Left ventricle myocardium superior (tissue), 1 donor: ENCODE measurements around the gene HERC4. TPM values are rescaled to one million over a fixed set of nuclear protein-coding genes. Genes with fewer than 3 reads are reported as not detected.

Experiments used
- ATAC-seq: fragments of 200-7000 bp; cut with Tn5 transposase; one replicate; pipeline ENCODE4 v1.9.1; 2020; ENCODE audit warnings: mild to moderate bottlenecking, moderate library complexity
- DNase-seq: peaks from one replicate; pipeline ENCODE4 v3.0.0-alpha.2; 2020
- intact Hi-C: fragments of 100-400 bp; cut with micrococcal nuclease; formaldehyde crosslinking; loops from one replicate; pipeline ENCODE4 v1.11.0; 2022
- long read RNA-seq: library from polyadenylated mRNA; unstranded; transcript quantifications from one replicate; pipeline ENCODE4 v2.0.0, GENCODE V29; 2021
- total RNA-seq: library from RNA; stranded (reverse); fragmentation: NEBNext Ultra II Directional; extraction: Animal tissue kit (Norgen Biotek cat#: 25700); gene quantifications from one replicate; pipeline ENCODE4 v1.2.1, GENCODE V29; 2021
- donor health status: DM: no; HTN: yes; CAD: no; lungs with severe emphysema.

HERC4 gene
- 28.3 TPM for total RNA-seq
- long read RNA-seq, full-length matches to known transcripts, result 33 of 49 reads
- long read RNA-seq, partial matches to known transcripts, result 4 of 49 reads
- long read RNA-seq, other reads (novel, unspliced or antisense), result 12 of 49 reads

GRCh38 chr10:68074775-68075549 lies at the start of gene HERC4:
HERC4 (minus strand) TSS chr10:68075283; CDS start chr10:68073108, 2,175 bp downstream.
- ATAC-seq, result peak; percentile 99
- intact Hi-C loops, result no loop called here
- DNase-seq, result peak; percentile 96

GRCh38 chr10:68124718-68125117 lies 49.6 kb upstream of the HERC4 start:
- DNase-seq (no peak), ATAC-seq (peak; percentile 32)
- intact Hi-C loops, result no loop called here

GRCh38 chr10:68121852-68122251 lies 46.8 kb upstream of the HERC4 start:
- intact Hi-C loops, result no loop called here
- ATAC-seq, result peak; percentile 33
- no peak for DNase-seq

- no peak for DNase-seq
- peak; percentile 38 for ATAC-seq
- intact Hi-C loops, result no loop called here
Measured at GRCh38 chr10:68121020-68121743, 46.1 kb upstream of the HERC4 start.

- intact Hi-C loops, result no loop called here
- DNase-seq (no peak), ATAC-seq (no peak)
Measured at GRCh38 chr10:68118657-68119056, 43.6 kb upstream of the HERC4 start.

- ATAC-seq, result no peak
- intact Hi-C loops, result no loop called here
- no peak for DNase-seq
Measured at GRCh38 chr10:68112837-68113236, 37.8 kb upstream of the HERC4 start.

- intact Hi-C loops, result no loop called here
- ATAC-seq (peak; percentile 75), DNase-seq (peak; percentile 42)
Measured at GRCh38 chr10:68111584-68111983, 36.5 kb upstream of the HERC4 start.

GRCh38 chr10:68110027-68110426 lies 34.9 kb upstream of the HERC4 start:
- peak; percentile 66 for ATAC-seq
- no peak for DNase-seq
- intact Hi-C loops, result no loop called here

- intact Hi-C loops, result no loop called here
- DNase-seq (peak; percentile 45), ATAC-seq (peak; percentile 91)
Measured at GRCh38 chr10:68109331-68109730, 34.2 kb upstream of the HERC4 start, which contains the start of gene MYPN. MYPN (plus strand) TSS chr10:68109488; CDS start chr10:68121439, 11,951 bp downstream.

GRCh38 chr10:68108653-68109052 lies 33.6 kb upstream of the HERC4 start:
- no peak for DNase-seq
- intact Hi-C loops, result no loop called here
- no peak for ATAC-seq

- ATAC-seq (no peak), DNase-seq (no peak)
- intact Hi-C loops, result no loop called here
Measured at GRCh38 chr10:68108051-68108450, 33.0 kb upstream of the HERC4 start.

GRCh38 chr10:68107651-68108050 lies 32.6 kb upstream of the HERC4 start:
- no peak for ATAC-seq
- no peak for DNase-seq
- intact Hi-C loops, result no loop called here

- ATAC-seq (no peak), DNase-seq (no peak)
- intact Hi-C loops, result no loop called here
Measured at GRCh38 chr10:68106656-68107055, 31.6 kb upstream of the HERC4 start.

- ATAC-seq, result no peak
- intact Hi-C loops, result no loop called here
- no peak for DNase-seq
Measured at GRCh38 chr10:68105820-68106219, 30.7 kb upstream of the HERC4 start.

- DNase-seq (no peak), ATAC-seq (no peak)
- intact Hi-C loops, result no loop called here
Measured at GRCh38 chr10:68103901-68104300, 28.8 kb upstream of the HERC4 start.

- DNase-seq (no peak), ATAC-seq (no peak)
- intact Hi-C loops, result no loop called here
Measured at GRCh38 chr10:68103261-68103878, 28.3 kb upstream of the HERC4 start.

GRCh38 chr10:68101066-68101465 lies 26.0 kb upstream of the HERC4 start:
- no peak for DNase-seq
- intact Hi-C loops, result no loop called here
- no peak for ATAC-seq

- DNase-seq (no peak), ATAC-seq (no peak)
- intact Hi-C loops, result no loop called here
Measured at GRCh38 chr10:68099736-68100135, 24.7 kb upstream of the HERC4 start.

GRCh38 chr10:68096913-68097516 lies 21.9 kb upstream of the HERC4 start:
- ATAC-seq (peak; percentile 83), DNase-seq (no peak)
- intact Hi-C loops, result no loop called here

GRCh38 chr10:68095153-68095552 lies 20.1 kb upstream of the HERC4 start:
- ATAC-seq (no peak), DNase-seq (no peak)
- intact Hi-C loops, result no loop called here
